Measurements from ENCODE around the gene KCTD15. TPM values are rescaled to one million over a fixed set of nuclear protein-coding genes. Genes with fewer than 3 reads are reported as not detected.

Gene KCTD15
- total and polyA plus RNA-seq, 2 donors (not counting 3 experiments of a cell fraction or from before 2014, with no cell fraction given): 49.5 to 51.8 TPM

Other genes with a start within 250 kb of the KCTD15 start
- not detected in 2 replicates for gene CHST8, start 174.9 kb upstream of the KCTD15 start, total RNA-seq
- 0.11 TPM in 1 of 2 replicates, not detected in the other for gene CHST8, start 174.9 kb upstream of the KCTD15 start, polyA plus RNA-seq